GM12878 (cell line): ENCODE measurements around the gene FAM222B. TPM values are rescaled to one million over a fixed set of nuclear protein-coding genes. Genes with fewer than 3 reads are reported as not detected.

Experiments
- BCLAF1 ChIP-seq: fragments of 450-650 bp; IDR thresholded peaks from 2 replicates; pipeline ENCODE4 v1.6.1; 2017; ENCODE audit warnings: antibody characterized with exemption, mild to moderate bottlenecking, moderate library complexity
- EED ChIP-seq: sonication (generic); IDR thresholded peaks from 2 replicates; pipeline ENCODE4 v1.6.1; 2016; ENCODE audit warnings: antibody characterized with exemption, low read depth
- MXI1 ChIP-seq: fragments of 150-350 bp; IDR thresholded peaks from 2 replicates; pipeline ENCODE4 v1.6.1; 2011; ENCODE audit warnings: low read depth, mild to moderate bottlenecking, inconsistent platforms, low read length, improper control_type of control experiment
- NFYB ChIP-seq: IDR thresholded peaks from 2 replicates; pipeline ENCODE4 v1.6.1; 2011; ENCODE audit warnings: low read depth, mild to moderate bottlenecking, low read length, improper control_type of control experiment, moderate library complexity; ENCODE audit not compliant: insufficient read depth
- PBX3 ChIP-seq: IDR thresholded peaks from 2 replicates; pipeline ENCODE4 v1.6.1; 2011; ENCODE audit warnings: mild to moderate bottlenecking, low read depth, low read length, moderate library complexity; ENCODE audit not compliant: insufficient replicate concordance
- POLR2AphosphoS2 ChIP-seq: IDR thresholded peaks from 2 replicates; pipeline ENCODE4 v1.6.1; 2011; ENCODE audit warnings: low read depth, mild to moderate bottlenecking, low read length, improper control_type of control experiment, moderate library complexity
- STAT3 ChIP-seq: IDR thresholded peaks from 2 replicates; pipeline ENCODE4 v1.6.1; 2011; ENCODE audit warnings: low read depth, low read length, improper control_type of control experiment
- SUPT20H ChIP-seq: IDR thresholded peaks from 2 replicates; pipeline ENCODE4 v1.6.1; 2011; ENCODE audit warnings: low read depth, mild to moderate bottlenecking, low read length, moderate library complexity, borderline replicate concordance; ENCODE audit not compliant: control insufficient read depth
- TARDBP ChIP-seq: IDR thresholded peaks from 2 replicates; pipeline ENCODE4 v1.6.1; 2016; ENCODE audit warnings: borderline replicate concordance
- TCF7 ChIP-seq: IDR thresholded peaks from 2 replicates; pipeline ENCODE4 v1.6.1; 2014; ENCODE audit warnings: antibody characterized with exemption, borderline replicate concordance
- YY1 ChIP-seq: IDR thresholded peaks from 2 replicates; pipeline ENCODE4 v1.6.1; 2011; ENCODE audit warnings: low read depth, mild to moderate bottlenecking, low read length
- ZBTB11 ChIP-seq: fragments of 450-650 bp; formaldehyde crosslinking; IDR thresholded peaks from 2 replicates; pipeline ENCODE4 v1.5.0; 2022; ENCODE audit warnings: mild to moderate bottlenecking, missing genetic modification characterization
- ZZZ3 ChIP-seq: IDR thresholded peaks from 2 replicates; pipeline ENCODE4 v1.6.1; 2011; ENCODE audit warnings: low read depth; ENCODE audit not compliant: control insufficient read depth, insufficient read length
- polyA plus RNA-seq, 11 experiments: library from polyadenylated mRNA; depleted of rRNA in 4 of 11; unstranded in 6 of 11; stranded (reverse) in 5 of 11; fragments of >200 nt; fragmentation: Nextera tagmentation in 4 of 11; fragmentation: Illumina TruSeq in 1 of 11; extraction: Ambion mirVana in 4 of 11; extraction: Trizol in 1 of 11; gene quantifications; 1 replicate in 1 of 11; 2 replicates in 10 of 11; pipeline versions ENCODE4 v1.2.1 to v1.2.3, GENCODE V29; 2011 to 2016; ENCODE audit warnings: inconsistent platforms in 2 of 11, missing spikeins in 2 of 11, low read depth in 1 of 11
- total RNA-seq, 4 experiments: library from RNA; depleted of rRNA in 3 of 4; stranded (reverse); fragments of >200 nt in 3 of 4; fragmentation: Illumina TruSeq in 1 of 4; extraction: Trizol in 1 of 4; gene quantifications; 2 replicates each; pipeline versions ENCODE4 v1.2.1 to v1.2.3, GENCODE V29; 2013 to 2021
- TF ChIP-seq, protein P1 (sequence below): fragments of 450-650 bp; IDR thresholded peaks from 2 replicates; pipeline ENCODE4 v1.6.1; 2017; ENCODE audit warnings: low read depth, mild to moderate bottlenecking, moderate library complexity
- TF ChIP-seq, protein P2 (sequence below): IDR thresholded peaks from 2 replicates; pipeline ENCODE4 v1.6.1; 2012; ENCODE audit warnings: mild to moderate bottlenecking, low read depth, low read length

The FAM222B gene
- total and polyA plus RNA-seq, 10 of the 15 experiments (the other 5 are each of a cell fraction or from before 2014, with no cell fraction given): 2.8 to 18.3 (median 6.4) TPM

GRCh38 chr17:28743243-28744103 is 99.1 kb downstream of the FAM222B start, which contains the start of gene TRAF4 (continued):
- no peak for TF ChIP-seq ZZZ3
- TF ChIP-seq YY1: peak; percentile 64
- TF ChIP-seq MXI1: peak; percentile 77; the same call in 1 of the 2 replicates
- no peak for TF ChIP-seq NFYB
- peak; percentile 45; the same call in 1 of the 2 replicates for TF ChIP-seq EED
- no peak for TF ChIP-seq ZBTB11 (CRISPR knock-in tag)
- TF ChIP-seq SUPT20H: no peak
- no peak for TF ChIP-seq PBX3
- TF ChIP-seq POLR2AphosphoS2: peak; percentile 94; the same call in 1 of the 2 replicates
- no peak for TF ChIP-seq TCF7
- peak; percentile 68; the same call in 1 of the 2 replicates for TF ChIP-seq BCLAF1
- TF ChIP-seq, protein P1, sequence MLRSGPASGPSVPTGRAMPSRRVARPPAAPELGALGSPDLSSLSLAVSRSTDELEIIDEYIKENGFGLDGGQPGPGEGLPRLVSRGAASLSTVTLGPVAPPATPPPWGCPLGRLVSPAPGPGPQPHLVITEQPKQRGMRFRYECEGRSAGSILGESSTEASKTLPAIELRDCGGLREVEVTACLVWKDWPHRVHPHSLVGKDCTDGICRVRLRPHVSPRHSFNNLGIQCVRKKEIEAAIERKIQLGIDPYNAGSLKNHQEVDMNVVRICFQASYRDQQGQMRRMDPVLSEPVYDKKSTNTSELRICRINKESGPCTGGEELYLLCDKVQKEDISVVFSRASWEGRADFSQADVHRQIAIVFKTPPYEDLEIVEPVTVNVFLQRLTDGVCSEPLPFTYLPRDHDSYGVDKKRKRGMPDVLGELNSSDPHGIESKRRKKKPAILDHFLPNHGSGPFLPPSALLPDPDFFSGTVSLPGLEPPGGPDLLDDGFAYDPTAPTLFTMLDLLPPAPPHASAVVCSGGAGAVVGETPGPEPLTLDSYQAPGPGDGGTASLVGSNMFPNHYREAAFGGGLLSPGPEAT: peak; percentile 92
- TF ChIP-seq, protein P2, sequence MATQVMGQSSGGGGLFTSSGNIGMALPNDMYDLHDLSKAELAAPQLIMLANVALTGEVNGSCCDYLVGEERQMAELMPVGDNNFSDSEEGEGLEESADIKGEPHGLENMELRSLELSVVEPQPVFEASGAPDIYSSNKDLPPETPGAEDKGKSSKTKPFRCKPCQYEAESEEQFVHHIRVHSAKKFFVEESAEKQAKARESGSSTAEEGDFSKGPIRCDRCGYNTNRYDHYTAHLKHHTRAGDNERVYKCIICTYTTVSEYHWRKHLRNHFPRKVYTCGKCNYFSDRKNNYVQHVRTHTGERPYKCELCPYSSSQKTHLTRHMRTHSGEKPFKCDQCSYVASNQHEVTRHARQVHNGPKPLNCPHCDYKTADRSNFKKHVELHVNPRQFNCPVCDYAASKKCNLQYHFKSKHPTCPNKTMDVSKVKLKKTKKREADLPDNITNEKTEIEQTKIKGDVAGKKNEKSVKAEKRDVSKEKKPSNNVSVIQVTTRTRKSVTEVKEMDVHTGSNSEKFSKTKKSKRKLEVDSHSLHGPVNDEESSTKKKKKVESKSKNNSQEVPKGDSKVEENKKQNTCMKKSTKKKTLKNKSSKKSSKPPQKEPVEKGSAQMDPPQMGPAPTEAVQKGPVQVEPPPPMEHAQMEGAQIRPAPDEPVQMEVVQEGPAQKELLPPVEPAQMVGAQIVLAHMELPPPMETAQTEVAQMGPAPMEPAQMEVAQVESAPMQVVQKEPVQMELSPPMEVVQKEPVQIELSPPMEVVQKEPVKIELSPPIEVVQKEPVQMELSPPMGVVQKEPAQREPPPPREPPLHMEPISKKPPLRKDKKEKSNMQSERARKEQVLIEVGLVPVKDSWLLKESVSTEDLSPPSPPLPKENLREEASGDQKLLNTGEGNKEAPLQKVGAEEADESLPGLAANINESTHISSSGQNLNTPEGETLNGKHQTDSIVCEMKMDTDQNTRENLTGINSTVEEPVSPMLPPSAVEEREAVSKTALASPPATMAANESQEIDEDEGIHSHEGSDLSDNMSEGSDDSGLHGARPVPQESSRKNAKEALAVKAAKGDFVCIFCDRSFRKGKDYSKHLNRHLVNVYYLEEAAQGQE: peak; percentile 39; the same call in 1 of the 2 replicates
- no peak for TF ChIP-seq STAT3
- no peak; the same call in 1 of the 2 replicates for TF ChIP-seq TARDBP
